A673 (cell line): ENCODE results near the gene XBP1.
"Not testable (repeated sequence)": the region's sequence is repeated elsewhere in the genome, so short reads cannot be mapped to it uniquely, and the experiment has no call there.

Source experiments
- CTCF ChIP-seq: fragments of 300-800, 200-600 bp; sonication (generic); conservative IDR thresholded peaks from 2 replicates; pipeline ENCODE4 v1.5.1; 2017; ENCODE audit warnings: low read depth, mild to moderate bottlenecking, antibody characterized with exemption, low read length, moderate library complexity, mixed read lengths
- EZH2 ChIP-seq: fragments of 200-600 bp; sonication (generic); IDR thresholded peaks from 2 replicates; pipeline ENCODE4 v1.6.1; 2017; ENCODE audit warnings: borderline replicate concordance, low read depth, mild to moderate bottlenecking, mixed read lengths, antibody characterized with exemption, low read length; ENCODE audit not compliant: poor library complexity, severe bottlenecking

GRCh38 chr22:28754512-28754911 is 45.9 kb downstream of the XBP1 start:
- not testable (repeated sequence) for TF ChIP-seq CTCF, EZH2
